T-helper 2 cell (primary cell): Measurements from ENCODE around the gene ZNF490.
A peak's percentile ranks its signal among the peaks of the same experiment; 100 is the strongest.
"Not testable (repeated sequence)": the region's sequence is repeated elsewhere in the genome, so short reads cannot be mapped to it uniquely, and the experiment has no call there.

Experiments used
- DNase-seq, 5 experiments: peaks; one replicate each; pipeline versions ENCODE4 v3.0.0 to v3.0.0-alpha.2; 2012 to 2022

The ZNF490 gene

DNA sequence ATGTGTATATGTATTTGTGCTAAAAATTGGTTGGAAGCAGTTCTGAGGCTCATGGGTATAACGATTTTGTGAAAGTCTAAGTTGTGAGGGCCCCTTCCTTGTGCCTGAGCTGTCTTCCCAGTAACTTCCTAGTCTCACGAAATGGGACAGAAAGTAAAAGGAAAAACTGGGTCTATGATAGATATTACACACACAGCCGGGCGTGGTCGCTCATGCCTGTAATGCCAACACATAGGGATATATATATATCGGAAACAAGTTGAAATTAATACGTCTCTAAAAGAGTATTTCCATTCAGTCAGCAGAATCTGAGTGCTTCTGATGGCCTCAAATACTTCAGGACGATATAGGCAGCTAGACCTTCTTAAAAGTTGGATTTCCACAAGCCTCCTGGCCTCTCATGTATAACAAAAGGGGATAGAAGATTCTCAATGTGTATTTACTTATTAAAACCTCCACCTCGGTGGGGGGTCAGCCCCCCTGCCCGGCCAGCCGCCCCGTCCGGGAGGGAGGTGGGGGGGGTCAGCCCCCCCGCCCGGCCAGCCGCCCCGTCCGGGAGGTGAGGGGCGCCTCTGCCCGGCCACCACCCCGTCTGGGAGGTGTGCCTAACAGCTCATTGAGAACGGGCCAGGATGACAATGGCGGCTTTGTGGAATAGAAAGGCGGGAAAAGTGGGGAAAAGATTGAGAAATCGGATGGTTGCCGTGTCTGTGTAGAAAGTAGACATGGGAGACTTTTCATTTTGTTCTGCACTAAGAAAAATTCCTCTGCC lies 10.8 kb upstream of the ZNF490 start:
- not testable (repeated sequence) for DNase-seq

DNA sequence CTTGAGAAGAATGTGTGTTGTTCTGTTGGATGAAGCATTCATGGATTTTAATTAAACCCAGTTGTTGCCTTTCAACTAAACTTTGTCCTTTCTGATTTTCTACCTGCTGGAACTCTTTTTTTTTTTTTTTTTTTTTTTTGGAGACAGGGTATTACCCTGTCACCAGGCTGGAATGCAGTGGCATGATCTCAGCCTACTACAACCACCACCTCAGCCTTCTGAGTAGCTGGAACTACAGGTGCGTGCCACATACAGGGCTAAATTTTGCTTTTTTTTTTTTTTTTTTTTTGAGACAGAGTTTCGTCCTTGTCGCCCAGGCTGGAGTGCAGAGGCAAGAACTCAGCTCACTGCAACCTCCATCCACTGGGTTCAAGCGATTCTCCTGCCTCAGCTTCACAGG lies 7.0 kb upstream of the ZNF490 start:
- no peak for DNase-seq

DNA sequence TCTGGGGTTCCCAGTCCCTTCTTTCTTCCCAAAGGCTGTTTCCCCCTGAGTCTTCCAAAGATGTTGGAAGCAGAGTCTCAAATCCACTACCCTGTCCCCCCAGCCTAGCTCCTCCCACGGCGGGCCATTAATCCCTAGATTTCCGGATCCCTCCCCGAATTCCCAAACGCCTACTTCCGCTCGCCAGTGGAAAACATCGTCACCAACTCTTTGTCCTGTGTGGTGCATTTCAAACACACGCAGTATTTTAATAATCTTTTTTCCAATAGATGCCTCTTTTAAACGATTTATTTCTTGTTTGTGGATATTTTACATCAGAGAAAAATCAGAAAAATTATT lies 717 bp upstream of the ZNF490 start:
- no peak for DNase-seq

DNA sequence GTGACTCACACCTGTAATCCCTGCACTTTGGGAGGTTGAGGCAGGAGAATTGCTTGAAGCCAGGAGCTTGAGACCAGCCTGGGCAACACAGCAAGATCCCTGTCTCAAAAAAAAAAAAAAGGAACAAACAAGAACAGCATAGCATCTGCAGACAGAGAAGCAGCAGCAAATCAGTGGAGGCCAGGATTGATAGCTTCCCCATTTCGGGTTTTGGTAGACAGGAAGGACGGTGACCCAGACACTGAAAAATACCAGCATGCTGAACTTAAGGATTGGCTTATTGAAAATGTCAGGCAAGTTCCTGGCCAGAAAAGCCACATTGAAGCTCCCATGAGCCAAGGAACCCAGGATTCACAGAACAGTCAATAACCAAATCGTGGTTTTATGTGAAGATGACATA lies 3.0 kb downstream of the ZNF490 start:
- no peak for DNase-seq

DNA sequence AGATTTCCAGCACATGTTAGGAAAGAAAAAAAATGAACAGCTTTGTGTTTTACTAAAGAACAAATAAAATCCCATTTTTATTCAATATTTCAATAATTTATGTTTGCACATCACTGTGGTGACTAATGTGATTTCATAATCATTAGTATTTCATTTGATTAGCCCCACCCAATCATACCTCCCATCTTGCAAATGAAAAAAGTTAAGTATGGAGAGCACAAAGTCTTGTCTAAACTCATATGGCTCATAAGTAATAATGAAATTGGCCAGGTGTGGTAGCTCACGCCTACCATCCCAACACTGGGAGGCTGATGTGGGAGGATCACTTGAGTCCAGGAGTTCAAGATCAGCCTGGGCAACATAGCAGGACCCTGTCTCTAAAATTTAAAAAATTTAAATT lies 3.8 kb downstream of the ZNF490 start:
- no peak for DNase-seq

DNA sequence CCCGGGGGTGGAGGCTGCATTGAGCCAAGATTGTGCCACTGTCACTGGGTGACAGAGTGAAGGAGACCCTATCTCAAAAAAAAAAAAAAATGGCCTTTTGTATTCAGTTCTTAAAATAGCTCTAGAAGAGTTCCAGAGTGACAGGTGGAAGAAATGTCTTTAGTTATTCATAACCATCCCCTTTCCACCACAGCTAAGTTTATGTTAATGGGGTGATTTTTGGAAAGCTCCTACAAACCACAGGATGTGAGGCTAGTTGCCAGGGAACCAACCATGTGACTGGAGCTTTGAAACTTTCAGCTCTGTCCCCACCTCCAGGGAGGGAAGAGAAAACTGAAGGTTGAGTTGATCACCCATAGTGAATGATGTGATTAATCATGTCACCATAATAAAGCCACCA lies 6.9 kb downstream of the ZNF490 start:
- peak in 4 of 5 experiments; percentile 16 to 60 (median 34) for DNase-seq

DNA sequence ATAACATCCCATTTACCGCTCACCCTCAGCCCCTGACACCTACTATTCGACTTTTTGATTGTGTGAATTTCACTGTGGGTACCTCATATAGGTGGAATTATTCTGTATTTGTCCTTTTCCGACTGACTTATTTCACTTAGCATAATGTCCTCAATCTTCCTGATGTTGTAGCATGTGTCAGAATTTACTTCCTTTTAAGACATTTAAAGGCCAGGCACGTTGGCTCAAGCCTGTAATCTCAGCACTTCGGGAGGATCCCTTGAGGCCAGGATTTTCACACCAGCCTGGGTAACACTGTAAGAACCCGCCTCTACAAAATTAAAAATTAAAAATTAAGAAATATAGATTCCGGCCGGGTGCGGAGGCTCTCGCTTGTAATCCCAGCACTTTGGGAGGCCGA lies 13.0 kb downstream of the ZNF490 start:
- no peak for DNase-seq

DNA sequence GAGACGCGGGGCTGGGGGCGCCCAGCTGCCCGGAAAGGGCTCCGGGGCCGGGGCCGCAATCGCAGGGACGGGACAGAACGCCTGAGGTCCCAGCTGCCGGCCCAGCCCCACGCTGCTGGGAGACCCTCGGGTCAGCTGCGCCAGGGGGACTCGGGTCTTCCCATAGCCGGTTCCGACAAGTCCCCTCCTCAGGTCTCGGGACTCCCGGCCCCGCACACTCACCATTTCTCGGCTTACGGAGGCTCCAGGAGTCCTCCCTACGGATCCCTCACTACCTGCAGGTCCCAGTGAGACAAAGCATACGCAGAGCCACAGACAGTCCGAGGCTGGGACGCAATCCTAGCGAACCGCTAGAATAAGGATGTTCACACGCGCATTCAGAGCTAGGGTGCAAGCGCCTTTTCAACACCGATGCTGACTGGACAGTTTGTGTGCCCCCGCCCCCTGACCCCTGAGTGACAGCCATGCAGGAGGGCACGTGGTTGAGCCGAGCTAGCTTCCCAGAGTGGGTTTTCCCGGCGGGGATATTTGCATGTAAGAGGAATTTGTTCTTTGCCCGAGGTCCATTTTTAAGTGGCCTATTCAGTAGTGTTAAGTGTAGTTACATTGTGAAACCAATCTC lies 13.6 kb downstream of the ZNF490 start:
- no peak for DNase-seq

DNA sequence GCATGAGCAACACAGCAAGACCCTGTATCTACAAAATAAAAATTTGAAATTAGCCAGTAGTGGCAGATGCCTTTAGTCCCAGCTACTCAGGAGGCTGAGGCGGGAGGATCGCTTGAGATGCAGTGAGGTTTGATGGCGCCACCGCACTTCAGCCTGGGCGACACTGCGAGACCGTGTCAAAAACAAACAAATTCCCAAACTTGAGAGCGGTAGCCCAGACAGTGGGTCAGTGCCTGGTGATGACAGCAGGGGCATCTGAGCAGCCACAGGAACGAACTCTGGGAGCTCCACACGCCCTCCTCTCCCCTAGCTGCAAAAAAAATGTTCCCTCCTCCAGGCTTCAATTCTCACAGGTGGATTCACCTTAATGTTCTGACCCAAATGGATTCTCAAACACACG lies 14.1 kb downstream of the ZNF490 start:
- no peak for DNase-seq

DNA sequence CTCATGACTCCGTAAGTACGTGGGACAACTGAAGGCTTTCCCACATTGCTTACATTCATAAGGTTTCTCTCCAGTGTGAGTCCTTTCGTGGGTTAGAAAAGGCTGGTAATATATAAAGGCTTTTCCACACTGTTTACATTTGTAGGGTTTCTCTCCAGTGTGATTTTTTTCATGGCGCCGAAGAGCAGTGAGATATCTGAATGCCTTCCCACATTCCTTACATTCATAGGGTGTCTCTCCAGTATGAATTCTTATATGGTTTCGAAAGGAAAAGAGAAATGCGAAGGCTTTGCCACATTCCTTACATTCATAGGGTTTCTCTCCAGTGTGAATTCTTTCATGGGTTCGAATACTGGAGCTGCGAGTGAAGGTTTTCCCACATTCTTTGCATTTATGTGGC lies 29.5 kb downstream of the ZNF490 start:
- DNase-seq = no peak

DNA sequence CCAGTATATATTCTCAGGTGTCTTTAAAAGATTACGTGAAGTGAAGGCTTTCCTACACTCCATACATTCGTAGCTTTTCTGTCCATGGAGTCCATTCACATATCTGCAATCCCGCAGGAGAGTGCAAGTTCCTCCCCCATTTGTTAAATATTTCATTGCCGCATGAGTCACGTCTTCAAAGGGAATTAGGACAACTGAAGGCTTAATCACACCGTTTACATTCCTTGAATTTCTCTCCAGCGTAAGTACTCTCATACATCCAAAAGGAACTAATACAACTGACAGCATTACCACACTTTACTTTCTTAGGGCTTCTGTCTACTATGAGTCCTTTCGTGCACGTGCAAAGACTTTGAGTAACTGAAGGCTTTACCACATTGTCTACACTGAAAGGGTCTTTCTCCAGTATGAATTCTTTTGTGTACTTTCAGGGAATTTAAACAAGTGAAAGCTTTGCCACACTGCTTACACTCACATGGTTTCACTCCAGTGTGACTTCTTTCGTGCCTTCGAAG lies 30.4 kb downstream of the ZNF490 start:
- DNase-seq = no peak

DNA sequence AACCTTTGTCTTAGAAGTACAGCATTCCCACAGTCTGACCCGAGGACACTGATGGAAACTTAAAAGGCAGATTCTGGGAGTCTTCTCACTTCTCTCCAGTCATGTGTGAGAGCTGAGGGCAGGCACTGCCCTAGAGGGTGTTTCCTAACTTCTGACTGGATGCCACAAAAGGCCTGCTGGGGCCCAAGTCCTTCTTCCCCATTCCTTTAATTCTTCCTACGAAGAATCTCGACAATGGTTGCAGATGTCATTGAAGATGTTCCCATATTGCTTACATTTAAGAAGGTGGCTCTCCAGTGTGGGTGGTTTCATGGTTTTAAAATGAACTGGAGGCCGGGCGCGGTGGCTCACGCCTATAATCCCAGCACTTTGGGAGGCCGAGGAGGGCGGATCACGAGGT lies 32.0 kb downstream of the ZNF490 start:
- no peak for DNase-seq

DNA sequence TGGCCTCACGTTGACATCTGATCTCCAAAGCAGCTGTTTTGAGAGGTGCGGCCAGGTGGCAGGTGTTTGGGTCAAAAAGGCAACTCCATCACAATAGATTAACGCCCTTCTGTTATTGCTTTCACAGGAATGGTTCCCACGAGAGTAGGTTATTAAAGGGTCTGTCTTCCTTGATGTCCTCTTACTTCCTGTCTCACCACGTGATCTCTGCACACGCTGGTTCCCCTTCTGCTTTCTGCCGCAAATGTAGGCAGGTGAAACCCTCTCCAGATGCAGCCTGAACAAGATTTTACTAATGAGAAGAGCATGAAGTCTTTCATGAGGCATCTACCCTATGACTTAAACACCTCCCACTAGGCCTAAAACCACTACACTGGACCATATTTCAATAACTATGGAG lies 36.6 kb downstream of the ZNF490 start:
- DNase-seq = no peak

DNA sequence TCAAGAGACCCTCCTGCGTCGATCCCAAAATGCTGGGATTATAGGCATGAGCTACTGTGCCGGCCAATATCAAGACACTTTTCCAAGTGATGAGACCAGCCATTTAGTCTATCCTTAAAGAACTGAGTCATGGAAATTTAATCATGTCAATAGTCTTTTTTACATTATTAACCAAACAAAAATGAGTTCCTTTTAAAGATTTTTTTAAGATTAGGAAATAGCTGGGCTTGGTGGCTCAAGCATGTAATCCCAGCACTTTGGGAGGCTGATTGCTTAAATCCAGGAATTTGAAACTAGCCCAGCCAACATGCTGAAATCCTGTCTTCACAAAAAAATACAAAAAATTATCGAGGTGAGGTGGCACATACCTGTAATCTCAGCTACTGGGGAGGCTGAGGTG lies 42.7 kb downstream of the ZNF490 start:
- no peak for DNase-seq

DNA sequence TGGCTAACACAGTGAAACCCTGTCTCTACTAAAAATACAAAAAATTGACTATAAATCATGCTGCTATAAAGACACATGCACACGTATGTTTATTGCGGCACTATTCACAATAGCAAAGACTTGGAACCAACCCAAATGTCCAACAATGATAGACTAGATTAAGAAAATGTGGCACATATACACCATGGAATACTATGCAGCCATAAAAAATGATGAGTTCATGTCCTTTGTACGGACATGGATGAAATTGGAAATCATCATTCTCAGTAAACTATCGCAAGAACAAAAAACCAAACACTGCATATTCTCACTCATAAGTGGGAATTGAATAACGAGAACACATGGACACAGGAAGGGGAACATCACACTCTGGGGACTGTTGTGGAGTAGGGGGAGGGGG lies 44.2 kb downstream of the ZNF490 start:
- not testable (repeated sequence) for DNase-seq

DNA sequence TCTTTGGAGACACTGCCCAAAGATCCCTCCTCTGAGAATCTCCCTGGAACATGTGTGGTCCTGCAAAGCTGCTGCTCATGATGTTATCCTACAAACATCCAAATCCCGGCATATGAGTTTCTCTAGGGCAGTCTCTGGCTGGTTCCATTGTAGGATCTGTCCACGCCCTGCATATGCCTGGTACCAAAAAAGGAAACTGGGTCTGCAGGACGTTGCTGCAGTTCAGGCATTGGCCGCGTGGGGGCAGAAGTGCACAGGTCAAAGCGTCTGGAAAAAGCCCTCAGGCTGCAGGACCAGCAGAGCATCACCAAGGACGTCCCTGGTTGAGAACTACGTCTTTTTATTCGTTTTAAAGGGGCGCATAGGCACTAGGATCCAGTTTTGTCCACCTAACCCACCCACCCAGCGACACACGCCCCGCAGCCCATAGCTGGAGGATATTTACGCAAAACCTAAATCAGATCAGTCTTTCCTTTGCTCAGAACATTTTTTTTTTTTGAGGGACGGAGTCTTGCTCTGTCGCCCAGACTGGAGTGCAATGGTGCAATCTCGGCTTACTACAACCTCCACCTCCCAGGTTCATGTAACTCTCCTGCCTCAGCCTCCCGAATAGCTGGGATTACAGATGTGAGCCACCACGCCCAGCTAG lies 46.5 kb downstream of the ZNF490 start:
- DNase-seq = peak; percentile 71 to 92 (median 84)

DNA sequence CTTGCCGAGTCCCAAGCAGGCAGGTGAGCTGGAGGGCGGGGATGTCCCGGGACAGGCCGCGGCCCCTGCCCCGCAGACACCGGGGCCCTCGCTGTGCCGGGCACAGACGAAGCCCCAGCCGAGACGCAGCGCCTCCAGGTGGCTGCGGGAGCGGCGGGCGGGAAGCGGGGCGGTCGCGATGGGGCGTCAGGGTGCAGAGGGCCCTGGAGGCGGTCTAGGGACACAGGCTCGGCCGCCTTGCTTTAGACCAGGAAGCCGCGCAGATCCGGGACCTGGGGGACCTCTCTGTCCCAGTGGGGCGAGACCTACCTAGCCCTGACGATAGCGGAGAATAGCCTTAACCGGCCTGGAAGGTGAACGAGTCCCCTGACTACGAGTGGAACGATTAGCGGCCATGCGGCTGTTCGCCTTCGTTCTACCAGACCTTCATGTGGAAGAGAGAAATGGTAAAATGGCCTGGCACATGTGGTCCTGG lies 55.1 kb downstream of the ZNF490 start:
- no peak for DNase-seq

DNA sequence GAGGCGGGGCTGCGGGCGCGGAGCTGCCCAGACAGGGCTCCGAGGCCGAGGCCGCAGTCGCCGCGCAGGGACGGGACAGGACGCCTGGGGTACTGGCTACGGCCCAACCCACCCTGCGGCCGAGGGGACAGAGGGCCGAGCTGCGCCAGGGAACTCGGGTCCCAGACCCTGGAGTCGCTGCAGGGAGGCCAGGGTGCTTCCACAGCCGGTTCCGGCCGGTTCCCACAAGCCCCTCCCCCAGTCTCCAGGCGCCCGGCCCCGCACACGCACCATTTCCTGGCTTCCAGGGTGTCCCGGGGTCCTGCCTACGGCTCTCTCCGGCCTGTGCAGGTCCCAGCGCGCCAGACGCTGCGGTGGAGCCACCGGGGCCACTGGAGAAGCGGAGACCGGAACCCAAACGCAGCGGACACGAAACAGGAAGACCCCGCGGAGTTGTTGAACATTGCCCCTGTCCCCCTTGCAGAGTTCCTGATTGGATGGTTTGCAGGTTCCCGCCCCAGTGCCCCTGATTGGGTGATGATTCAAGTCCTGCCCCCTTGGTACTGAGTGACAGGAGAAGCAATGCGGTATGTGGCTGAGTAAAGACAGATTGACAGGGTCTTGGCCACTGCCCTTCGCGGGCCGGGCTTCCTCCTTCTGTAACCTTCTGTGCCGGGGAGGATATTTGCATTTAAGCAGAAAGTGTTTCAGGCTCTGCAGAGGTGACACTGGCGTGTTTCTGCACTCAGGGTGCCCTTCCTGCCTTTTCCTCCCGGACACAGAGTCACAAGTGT lies 59.4 kb downstream of the ZNF490 start, which contains the start of gene ZNF564:
Gene ZNF564, minus strand, starts transcription at position 423 of the 773 bp plus-strand sequence. Its CDS starts 150 bp downstream, at position 273.
- DNase-seq = peak; percentile 64 to 99 (median 86)

DNA sequence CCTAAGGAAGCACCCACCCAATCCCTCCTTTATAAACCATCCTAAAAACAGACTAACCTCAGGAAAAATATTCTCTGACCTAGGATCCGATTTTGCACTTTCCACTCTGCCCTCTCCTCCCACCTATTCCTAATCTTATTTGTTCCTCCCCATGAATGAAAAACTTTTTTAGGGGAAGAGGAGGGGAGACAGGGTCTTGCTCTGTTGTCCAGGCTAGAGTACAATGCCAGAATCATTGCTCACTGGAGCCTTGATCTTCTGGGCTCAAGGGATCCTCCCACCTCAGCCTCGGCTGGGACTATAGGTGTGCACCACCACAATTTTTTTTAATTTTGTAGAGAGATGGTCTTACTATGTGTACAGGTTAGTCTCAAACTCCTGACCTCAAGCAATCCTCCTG lies 63.7 kb downstream of the ZNF490 start:
- no peak for DNase-seq

DNA sequence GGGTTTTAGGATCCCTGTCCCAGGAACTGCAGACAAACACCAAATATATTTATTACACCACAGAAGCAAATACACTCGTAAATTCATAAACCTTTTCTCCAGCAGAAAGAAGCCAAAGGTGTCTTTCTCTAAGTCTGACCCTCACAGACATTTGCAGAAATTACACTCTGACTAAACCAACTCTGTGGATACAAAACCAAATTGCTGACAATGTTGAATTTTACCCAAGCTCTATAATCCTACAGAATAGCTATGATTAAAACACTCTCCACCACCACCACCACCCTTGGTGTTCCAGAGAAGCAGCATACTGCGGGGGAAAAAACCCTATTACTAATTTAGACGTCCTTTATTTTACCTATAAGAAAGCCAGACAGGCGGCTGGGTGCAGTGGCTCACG lies 64.5 kb downstream of the ZNF490 start:
- no peak for DNase-seq

DNA sequence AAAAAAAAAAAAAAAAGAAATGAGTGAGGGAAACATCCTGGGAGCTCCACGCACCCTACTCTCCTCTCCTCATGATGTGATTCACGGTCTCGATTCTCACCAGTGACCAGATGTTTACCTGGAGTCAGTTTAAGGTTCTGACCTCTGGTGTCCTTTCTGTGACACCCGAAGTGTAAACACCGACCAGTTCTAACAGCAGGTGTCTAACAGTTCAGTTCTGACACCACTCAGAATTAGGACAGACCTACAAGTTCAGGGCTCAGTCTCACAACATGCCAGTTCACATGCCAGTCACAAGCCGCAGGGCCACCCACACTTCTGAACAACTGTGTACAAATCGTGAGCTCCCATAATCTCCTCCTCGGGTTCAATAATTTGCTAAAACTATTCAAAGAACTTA lies 65.3 kb downstream of the ZNF490 start:
- no peak for DNase-seq

DNA sequence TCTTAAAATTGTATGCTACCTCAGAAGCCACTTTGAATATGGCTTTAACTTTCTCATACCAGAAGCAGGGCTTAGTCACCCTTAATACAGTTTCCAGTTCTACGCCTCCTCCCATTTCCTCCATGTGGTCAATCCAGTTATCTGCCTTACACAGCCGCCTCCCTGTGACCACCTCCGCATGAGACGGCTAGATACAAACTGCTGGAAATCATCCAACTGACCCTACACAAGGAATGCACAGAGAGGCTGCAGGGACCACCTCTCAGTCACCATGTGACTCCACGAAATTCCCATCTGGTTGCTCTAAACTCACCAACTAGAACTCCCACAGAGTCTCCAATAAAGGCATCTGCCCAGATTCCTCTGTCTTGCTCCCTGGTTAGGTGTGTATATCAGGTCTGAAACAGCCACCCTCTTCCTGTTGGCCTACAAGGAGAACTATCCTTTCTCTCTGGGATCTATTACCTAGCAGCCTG lies 66.2 kb downstream of the ZNF490 start:
- DNase-seq = no peak

DNA sequence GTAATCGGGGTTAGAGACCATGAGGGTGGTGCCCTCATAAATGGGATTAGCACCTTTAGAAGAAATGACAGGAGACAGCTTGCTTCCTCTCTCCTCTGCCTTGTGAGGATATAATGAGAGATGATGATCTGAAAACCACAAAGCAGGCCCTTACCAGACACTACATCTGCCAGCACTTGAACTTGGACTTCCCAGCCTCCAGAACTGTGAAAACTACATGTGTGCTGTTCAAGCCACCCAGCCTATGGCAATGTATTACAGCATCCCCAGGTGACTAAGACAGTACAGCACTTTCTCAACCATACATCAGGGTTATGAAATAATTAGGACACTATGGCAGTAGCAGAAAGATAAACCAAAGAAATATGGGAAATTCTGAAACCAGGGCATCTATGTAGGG lies 66.8 kb downstream of the ZNF490 start:
- DNase-seq = no peak
